ENCODE results near the gene SDHAF1.
A peak's percentile ranks its signal among the peaks of the same experiment; 100 is the strongest.
"Not testable (repeated sequence)": the region's sequence is repeated elsewhere in the genome, so short reads cannot be mapped to it uniquely, and the experiment has no call there.

The SDHAF1 gene

GRCh38 chr19:36025541-36025940 lies 30.6 kb downstream of the SDHAF1 start:
- no peak for DNase-seq

- no peak for DNase-seq
Observed at GRCh38 chr19:36026091-36026876, 31.3 kb downstream of the SDHAF1 start.

- no peak for DNase-seq
Observed at GRCh38 chr19:36027696-36028095, 32.7 kb downstream of the SDHAF1 start.

GRCh38 chr19:36028313-36029041 lies 33.5 kb downstream of the SDHAF1 start:
- DNase-seq, result no peak

GRCh38 chr19:36030264-36031148 lies 35.5 kb downstream of the SDHAF1 start:
- DNase-seq, result no peak

- no peak for DNase-seq
Observed at GRCh38 chr19:36031308-36031707, 36.3 kb downstream of the SDHAF1 start.

GRCh38 chr19:36032251-36033104 lies 37.5 kb downstream of the SDHAF1 start, which contains the start of gene CLIP3:
Gene CLIP3 (minus strand): TSS chr19:36032873. CDS start chr19:36032357, 516 bp downstream.
- DNase-seq, result peak; percentile 6

- DNase-seq, result no peak
Observed at GRCh38 chr19:36040495-36040894, 45.5 kb downstream of the SDHAF1 start.

- DNase-seq, result not testable (repeated sequence)
Observed at GRCh38 chr19:36041092-36041491, 46.1 kb downstream of the SDHAF1 start.

- no peak for DNase-seq
Observed at GRCh38 chr19:36041831-36042230, 46.8 kb downstream of the SDHAF1 start.

- DNase-seq, result no peak
Observed at GRCh38 chr19:36043952-36044351, 49.0 kb downstream of the SDHAF1 start.
